Measurements from ENCODE around the gene TSC2.

The TSC2 gene

GRCh38 chr16:2066139-2066538, 18.4 kb downstream of the TSC2 start:
- no peak for TF ChIP-seq CTCF (IDR thresholded peaks at IDR 0.05; ENCODE audit: low read depth, low read length)

GRCh38 chr16:2070576-2071453, 23.0 kb downstream of the TSC2 start:
- DNase-seq (ENCODE audit: extremely low read depth, low read depth) = no peak
- TF ChIP-seq CTCF (IDR thresholded peaks at IDR 0.05; ENCODE audit: low read depth, low read length) = no peak

More at GRCh38 chr16:2066139-2066538, 18.4 kb downstream of the TSC2 start:
- DNase-seq (ENCODE audit: extremely low read depth, low read depth) = no peak

GRCh38 chr16:2071454-2072202, 23.8 kb downstream of the TSC2 start:
- no peak for DNase-seq (ENCODE audit: extremely low read depth, low read depth)
- TF ChIP-seq CTCF (IDR thresholded peaks at IDR 0.05; ENCODE audit: low read depth, low read length) = no peak

- no peak for TF ChIP-seq CTCF (IDR thresholded peaks at IDR 0.05; ENCODE audit: low read depth, low read length)
- DNase-seq (ENCODE audit: extremely low read depth, low read depth) = no peak
Measured at GRCh38 chr16:2072926-2073325, 25.1 kb downstream of the TSC2 start.

GRCh38 chr16:2074071-2074470, 26.3 kb downstream of the TSC2 start:
- TF ChIP-seq CTCF (IDR thresholded peaks at IDR 0.05; ENCODE audit: low read depth, low read length) = no peak
- no peak for DNase-seq (ENCODE audit: extremely low read depth, low read depth)

GRCh38 chr16:2075631-2076030, 27.8 kb downstream of the TSC2 start:
- no peak for DNase-seq (ENCODE audit: extremely low read depth, low read depth)
- no peak for TF ChIP-seq CTCF (IDR thresholded peaks at IDR 0.05; ENCODE audit: low read depth, low read length)

Data from AG09319 (cell line).